GM19099 (cell line): Measurements from ENCODE around the gene FKBP11.
A peak's percentile ranks its signal among the peaks of the same experiment; 100 is the strongest.

Source experiments
- POLR2A ChIP-seq: IDR thresholded peaks from 3 replicates; pipeline ENCODE4 v1.6.1; 2011; ENCODE audit warnings: low read depth; ENCODE audit not compliant: insufficient read length; ENCODE audit errors: extremely low read depth

FKBP11 gene

DNA sequence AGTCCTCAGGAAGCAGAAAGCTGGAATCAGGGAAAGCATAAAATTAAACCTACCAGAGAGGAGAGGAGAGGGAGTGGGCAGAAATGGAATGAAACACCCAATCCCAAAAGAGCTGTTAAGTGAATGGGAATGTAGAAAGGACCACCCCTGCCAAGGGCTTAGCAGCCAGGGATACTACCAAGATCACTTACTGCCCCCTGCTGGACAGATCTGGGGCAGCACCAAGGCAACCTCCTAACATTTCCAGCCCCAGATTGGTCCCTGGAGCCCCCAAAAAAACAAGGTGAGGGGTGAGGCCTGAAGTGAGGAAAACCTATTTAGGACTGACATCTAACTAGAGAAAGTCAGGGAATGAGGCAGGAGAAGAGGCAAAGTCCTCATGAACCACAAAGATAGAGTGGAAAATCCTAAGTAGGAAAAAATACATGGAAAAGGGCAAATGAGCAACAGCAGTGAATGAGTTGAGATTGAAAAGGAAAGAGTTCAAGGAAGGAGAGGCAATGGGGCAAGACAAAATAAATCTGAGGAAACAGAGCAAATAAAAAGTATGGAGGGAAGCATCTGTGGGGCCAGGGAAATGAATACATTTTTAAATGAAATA, 11.2 kb upstream of the FKBP11 start:
- TF ChIP-seq POLR2A = no peak

DNA sequence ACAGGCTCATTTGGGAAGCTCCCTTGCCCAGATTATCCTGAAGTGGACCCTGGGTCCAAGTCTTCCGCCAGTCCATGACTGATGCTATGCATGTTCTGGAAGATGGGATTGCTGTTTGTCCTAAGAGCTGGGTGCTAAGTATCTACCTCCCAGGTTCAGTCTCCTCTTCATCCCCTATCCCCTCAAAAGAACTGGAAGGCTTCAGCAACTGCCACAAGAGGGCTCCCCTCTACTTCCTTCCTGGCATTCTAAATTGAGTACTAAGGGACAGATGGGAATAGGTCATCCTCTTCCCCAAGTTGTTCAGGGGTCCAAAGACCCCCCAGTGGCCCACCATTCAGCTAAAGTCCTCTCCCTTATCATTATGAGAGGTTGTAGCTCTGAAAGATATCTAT, 9.0 kb upstream of the FKBP11 start:
- no peak for TF ChIP-seq POLR2A

DNA sequence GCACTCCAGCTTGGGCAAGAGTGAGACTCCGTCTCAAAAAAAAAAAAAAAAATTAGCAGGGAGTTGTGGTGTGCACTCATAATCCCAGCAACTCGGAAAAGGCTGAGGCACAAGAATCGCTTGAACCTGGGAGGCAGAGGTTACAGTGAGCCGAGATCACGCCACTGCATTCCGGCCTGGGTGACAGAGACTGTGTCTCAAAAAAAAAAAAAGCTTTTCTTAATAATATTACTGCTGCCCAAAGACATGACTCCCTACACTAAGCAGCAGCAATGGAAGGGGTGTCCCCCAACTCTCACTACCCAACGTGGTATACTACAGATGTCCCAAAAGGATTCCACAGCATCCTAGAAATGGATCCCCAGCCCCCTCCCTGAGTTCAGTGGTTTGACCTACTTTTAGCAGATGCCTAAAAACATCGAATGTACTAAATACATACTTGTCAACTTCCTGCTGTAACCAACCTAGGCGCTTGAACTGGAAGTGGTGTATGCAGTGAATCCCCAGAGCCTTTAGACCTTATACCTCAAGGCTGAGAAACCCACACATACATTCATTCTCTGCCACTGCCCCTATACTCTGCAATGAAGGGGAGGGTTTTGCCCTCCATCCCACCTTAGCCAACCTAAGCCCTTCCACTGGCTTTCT, 8.5 kb upstream of the FKBP11 start:
- no peak for TF ChIP-seq POLR2A

DNA sequence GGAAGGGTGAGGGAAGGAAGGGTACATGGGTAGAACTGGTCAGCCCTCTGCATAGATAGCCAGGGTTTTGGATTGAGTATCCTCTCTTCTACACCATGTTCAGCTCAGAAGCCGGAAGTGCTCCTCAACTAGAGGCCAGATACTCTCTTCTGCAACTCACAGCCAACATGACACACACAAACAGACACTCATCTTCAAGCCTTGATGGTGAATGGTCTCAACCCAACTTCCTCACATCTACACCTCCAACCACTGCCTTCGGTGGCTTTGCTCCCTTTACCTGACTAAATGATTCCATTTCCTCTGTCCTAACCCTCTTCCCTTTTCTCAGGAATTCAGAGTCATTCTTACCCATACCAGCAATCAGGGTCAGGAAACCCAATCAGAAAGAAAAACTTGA, 7.6 kb upstream of the FKBP11 start:
- TF ChIP-seq POLR2A = no peak

DNA sequence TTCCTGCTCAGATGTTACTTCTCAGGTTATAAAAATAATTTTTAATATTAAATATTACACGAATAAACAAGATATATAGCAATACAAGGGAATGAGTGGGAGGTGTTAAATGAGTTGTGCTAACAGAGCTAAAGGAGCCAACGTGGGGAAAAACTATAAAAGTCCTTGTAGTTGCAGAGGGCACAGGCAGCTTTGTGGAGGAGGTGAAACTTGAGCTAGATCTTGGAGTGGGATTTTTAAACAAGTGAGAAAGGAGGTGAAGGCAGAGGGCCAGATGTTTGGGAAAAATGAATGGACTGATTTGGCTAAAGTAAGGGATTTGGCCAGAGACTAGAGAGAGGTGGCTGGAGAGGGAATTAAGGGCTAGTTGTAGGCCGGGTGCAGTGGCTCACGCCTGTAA, 5.2 kb upstream of the FKBP11 start:
- TF ChIP-seq POLR2A = no peak

DNA sequence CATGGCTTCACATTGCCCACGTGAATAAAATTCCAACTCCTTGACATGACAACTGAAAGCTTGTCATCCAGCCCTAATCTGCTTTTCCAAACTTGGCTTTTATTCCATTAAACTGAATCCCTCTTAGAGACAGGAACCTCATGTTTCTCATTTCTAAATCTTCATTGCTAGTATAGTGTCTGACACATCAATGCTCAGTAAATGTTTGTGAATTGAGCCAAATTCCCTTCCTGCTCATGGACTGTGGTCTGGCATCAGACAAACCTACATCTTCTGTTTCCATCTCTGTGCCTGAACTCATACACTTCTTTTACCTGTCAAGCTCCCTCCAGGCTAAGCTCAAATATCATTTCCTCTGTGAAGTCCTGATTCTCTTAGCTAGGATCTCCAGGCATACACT, 4.3 kb upstream of the FKBP11 start:
- TF ChIP-seq POLR2A = no peak

DNA sequence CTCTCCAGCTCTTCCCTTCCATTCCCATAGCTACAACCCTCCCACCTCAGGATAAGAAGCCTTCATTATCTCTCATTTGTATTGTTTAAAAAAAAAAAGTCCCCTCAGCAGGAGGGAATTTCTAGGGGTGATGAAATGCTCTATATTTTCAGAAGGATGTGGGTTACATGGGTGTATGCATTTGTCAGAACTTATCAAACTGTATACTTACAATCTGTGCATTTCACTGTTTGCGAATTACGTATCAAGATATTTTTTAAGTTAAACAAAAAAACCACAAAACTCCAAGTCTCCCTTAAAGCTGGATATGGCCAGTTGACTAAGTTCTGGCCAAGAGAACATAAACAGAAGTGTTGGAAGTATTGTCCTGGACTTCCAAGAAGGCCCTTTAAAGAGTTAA, 2.0 kb upstream of the FKBP11 start:
- no peak for TF ChIP-seq POLR2A

DNA sequence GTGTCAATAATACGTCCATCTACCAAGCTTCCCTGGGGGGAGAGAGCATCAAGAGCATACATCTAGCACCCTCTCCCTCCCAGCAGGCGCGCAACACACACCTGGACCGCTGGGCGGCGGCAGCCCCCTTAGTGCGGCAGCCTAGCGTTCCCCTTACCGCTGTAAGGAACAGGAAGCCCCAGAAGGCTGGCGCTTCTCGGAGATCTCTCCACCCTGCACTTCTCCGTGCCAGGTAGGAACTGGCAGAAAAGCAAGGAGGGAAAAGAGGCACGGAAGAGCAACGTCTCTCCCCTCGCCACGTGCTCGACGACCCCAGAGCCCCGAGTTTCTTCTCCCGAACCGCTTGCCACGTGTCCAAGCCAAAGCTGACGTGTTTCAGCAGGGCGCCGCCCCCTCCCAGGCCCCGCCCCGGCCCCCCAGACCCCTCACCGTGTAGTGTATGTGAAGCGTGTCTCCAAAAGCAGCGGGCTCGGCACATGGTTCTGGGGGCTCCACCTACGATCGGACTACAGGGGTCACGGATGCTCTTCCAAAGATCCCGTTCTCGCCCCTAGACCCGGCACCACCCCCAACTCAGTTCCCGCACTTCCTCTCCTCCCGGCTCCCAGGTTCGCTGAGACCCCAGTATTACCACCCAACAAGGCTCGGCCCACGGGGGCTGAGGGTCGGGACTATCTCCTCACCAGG, 532 bp downstream of the FKBP11 start:
- TF ChIP-seq POLR2A = peak; percentile 15

DNA sequence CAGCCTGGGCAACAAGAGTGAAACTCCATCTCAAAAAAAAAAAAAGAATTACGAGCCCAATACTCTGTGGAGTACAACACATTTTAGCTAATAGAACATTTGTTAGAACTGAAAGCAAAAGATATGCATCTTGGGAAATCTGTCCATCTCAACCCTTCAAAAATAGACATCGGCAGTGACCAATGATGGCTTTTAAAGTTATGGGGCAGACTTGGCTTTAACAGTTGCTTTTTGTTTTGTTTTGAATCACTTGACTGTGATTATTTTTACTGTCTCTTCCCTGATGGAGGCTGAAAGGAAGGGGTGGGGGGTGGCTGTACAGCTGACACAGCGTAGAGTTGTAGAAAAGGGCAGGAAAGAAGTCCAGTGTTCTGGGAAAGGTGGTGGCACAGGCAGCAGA, 2.2 kb downstream of the FKBP11 start:
- TF ChIP-seq POLR2A = no peak

DNA sequence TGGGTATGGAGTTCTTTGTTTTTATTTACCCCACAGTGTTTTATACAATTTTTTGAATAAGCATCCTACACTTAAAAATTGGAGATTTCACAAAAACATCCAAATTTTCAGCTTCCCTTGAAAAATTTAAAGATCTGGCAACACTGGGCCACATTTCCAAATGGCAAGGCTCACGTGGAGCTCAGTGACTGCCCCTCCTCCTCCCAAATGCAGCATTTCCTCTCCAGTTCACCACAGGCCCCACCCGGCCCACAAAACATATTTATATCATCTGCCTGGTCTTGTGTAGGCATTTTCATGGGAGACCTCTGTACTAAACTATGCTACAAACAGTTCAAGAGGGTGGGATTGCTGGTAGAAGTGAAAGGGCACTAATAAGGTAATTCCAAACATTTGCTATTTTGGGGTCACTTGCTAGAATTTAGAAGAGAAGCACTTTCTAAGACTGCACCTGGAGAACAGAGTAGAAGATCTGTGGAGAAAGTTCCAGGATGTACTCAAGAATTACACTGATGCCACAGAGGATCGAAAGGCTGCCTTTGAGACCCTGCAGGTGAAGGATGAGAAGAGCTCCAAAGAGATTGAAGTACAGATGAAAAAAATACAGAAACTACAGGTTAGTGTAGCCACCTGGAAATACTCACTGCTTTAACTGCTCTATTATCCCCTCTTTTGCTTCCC, 7.3 kb downstream of the FKBP11 start:
- TF ChIP-seq POLR2A = no peak

DNA sequence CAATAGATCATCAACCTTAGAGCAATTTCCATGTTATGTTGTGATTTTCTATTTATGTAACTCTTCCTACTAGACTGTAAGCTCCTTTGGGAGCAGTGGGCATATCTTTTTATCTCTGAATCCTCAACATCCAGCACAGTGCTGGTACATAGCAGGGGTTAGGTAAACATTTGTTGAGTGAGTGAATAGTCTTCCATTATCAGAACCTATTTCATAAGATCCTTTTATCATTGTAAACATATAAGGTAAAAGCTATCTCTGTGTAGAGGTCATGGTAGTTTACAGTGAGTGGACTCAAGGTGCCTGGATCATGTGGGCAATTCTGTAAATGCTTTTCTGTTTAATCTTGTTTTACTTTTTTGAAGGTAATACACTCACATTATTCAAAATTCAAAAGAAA, 15.1 kb downstream of the FKBP11 start:
- no peak for TF ChIP-seq POLR2A

DNA sequence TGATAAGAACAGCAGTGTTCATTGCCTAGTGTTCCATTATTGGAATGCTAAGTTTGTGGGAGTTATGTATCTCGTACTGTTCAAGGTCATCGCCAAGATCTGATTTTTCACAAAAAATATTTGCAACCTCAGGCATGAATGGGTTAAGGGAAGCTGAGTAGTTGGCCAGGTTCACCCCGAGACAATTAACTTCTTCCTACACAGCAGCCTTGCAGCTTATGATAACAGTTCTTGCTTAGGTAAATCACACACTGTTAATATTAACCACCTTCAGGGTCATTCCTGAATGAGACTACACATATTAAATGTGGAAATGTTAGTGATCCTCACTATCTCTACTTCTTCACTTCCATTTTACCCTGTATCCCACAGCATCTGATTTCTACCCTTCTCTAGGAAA, 18.0 kb downstream of the FKBP11 start:
- no peak for TF ChIP-seq POLR2A

DNA sequence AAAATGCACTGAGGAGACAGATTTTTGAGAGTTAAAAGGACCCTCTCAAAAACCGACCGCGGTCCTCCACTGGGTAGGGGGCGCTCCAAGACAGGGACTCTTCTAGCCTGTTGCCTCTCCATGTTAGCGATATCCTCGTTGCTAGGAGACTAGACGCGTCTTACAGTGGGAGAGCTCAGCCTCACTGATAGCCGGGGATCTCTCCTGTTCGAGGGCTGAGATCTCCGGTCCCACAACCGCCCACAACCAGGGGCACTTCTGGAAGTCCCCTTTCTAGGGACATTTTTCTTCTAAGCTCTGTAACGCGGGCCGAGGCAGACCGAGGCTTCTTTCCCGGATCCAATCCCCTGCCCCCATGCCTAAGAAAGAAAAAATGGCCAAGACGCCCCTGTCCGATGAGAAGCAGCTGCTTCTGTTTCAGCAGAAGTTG, 21.3 kb downstream of the FKBP11 start:
- no peak for TF ChIP-seq POLR2A

DNA sequence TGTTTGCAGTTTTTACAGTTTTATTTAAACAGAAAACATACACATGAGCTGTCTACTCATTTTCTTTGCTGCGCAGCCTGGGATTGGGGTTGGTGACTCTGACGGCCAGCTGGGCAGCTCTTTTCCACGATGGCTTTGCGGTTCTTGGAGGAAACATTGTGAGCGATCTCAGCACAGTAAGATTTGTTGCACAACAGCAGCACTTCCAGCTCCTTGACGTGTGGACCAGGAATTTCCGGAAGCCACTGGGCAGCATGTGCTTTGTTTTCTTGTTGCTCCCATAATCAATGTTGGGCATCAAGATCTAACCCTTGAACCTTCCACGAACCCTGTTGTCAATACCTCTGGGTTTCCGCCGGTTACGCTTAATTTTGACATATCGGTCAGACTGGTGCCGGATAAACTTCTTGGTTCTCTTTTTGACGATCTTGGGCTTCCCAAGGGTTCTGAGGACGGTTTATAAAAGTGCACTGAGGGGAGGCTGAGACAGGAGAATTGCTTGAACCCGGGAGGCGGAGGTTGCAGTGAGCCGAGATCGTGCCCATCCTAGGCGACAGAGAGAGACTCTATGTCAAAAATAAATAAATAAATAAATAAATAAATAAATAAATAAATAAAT, 21.8 kb downstream of the FKBP11 start:
- TF ChIP-seq POLR2A = no peak

DNA sequence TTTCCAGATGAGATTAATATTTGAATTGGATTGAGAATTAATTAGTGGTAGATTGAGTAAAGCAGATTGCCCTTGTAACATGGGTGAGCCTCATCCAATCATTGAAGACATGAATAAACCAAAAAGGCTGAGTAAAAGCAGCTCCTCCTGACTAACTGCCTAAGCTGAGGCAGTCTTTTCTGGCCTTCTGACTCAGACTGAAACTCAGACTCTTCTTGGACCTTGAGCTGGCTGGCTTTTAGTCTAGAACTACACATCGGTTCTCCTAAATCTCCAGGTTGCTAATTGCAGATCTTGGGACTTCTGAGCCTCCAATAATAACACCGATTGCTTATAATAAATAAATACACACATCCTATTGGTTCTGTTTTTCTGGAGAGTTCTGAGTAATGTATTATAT, 24.0 kb downstream of the FKBP11 start:
- TF ChIP-seq POLR2A = no peak
